NCI-H345 (cell line): Measurements from ENCODE around the gene HHATL.

ENCODE experiments used
- DNase-seq: peaks from one replicate; lab custom pipeline; 2025; lab: John Stamatoyannopoulos, UW

HHATL gene

DNA sequence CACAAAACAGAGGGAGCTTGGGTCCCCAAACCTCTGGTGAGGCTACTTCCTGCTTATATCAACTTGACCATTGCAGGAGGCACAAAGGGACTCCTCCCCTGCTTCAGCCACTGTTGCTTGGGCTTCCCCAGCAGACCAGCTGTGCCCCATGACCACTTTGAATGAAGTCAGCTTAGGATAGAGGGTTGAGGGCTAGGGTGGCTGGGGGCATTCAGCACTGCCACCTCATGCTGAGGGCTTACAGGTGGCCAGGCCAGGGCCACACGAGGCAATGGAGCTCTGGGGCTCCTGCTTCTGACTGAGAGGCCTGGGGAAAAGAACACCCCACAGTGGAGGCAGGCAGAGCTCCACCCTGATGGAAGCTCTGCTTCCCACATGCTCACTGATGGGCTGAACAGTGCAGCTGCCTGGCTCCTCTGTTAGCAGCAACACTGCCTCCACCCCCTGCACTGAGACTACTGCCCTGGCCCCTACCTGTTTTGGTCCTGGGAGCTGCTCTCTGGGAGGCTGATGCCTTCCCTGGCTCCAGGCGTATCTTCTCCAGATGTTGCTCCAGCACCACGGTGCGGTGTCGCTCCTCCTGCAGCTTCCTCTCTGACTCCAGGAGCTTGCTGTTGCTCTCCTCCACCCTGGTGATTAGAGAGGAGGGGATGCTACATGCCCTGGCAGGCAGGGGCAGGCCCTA lies 10.2 kb upstream of the HHATL start:
- DNase-seq, result no peak

DNA sequence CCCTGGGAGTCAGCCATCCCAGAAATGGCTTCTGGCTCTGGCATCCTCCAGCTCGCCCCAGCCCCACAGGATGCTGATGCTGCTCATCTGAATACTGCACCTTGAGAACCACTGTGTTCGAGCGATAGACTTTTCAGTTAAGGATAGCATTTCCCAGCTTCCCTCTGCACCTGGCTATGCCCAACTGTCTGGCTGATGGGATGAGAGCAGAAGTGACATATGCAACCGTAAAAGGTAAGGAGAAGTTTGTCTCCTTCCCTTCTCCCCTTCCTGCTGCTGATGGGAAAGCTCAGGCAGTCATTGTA lies 9.7 kb upstream of the HHATL start:
- no peak for DNase-seq

DNA sequence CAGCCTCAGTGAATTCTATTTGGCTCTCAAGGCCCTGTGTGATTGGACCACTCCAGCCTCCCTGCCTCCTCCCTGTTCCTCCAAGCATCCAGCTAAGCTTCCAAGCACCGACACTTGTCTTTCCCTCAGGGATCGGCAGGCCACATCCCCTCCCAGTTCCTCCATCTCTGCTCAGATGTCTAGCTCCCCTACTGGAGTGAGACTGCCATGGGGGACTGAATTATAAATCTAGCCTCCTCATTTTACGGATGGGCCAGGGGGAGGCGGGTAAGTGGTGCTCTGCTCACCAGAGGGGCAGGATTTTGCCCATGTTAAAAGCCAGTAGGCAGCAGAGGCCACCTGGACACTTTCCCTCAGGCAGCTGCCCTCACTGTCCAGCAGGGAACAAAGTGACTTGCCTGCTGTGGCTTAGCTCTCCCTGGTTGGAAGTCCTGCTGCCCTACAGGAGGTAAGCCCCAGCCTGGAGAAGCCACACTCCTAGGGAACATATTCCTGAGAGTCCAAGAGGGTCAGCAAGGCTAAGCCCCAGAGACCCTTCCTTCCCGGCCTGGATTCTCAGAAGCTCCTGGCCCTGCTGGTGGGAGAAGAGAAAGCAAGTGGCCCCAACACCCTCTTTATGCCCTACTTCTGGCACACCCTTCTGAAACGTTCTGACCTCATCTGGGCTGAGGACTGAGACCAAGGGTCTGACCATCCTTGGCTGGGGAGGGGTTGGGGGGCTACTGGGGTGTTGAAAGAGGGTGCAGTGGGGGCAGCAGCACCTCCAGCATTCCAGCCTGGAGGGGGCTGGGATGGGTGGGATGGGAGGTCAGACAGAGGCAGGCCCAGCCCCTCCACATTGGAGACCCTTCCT lies 9.1 kb upstream of the HHATL start:
- no peak for DNase-seq

DNA sequence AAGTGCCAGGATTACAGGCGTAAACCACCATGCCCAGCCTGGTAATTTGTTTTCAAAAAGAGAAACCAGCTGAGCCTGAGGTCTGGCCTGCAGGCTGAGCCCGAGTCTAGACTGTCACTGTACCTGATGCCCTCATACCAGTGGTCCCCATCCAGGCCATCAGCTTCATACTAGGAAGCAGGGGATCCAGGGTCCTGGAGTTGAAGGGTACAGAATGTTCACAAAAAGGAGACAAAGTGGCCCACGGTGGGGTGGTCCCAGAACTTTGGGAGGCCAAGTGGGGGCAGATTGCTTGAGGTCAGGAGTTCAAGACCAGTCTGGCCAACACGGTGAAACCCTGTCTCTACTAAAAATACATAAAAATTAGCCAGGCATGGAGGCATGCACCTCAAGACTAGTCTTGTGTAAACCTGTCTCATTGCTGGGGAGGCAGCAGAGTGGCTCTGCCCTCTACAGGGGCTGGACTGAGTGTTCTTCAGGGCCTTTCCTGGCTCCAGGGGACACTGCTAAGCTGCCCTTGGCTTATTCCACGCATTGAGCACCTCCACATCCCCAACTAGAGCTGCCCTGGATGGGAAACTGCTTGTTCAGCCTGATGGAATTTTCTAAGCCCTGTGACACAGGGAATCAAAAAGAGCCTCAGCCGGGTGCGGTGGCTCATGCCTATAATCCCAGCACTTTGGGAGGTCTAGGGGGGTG lies 7.9 kb upstream of the HHATL start:
- no peak for DNase-seq

GRCh38 chr3:42709621-42710020 lies 7.0 kb upstream of the HHATL start:
- no peak for DNase-seq

GRCh38 chr3:42708611-42709151 lies 6.1 kb upstream of the HHATL start:
- DNase-seq, result no peak

DNA sequence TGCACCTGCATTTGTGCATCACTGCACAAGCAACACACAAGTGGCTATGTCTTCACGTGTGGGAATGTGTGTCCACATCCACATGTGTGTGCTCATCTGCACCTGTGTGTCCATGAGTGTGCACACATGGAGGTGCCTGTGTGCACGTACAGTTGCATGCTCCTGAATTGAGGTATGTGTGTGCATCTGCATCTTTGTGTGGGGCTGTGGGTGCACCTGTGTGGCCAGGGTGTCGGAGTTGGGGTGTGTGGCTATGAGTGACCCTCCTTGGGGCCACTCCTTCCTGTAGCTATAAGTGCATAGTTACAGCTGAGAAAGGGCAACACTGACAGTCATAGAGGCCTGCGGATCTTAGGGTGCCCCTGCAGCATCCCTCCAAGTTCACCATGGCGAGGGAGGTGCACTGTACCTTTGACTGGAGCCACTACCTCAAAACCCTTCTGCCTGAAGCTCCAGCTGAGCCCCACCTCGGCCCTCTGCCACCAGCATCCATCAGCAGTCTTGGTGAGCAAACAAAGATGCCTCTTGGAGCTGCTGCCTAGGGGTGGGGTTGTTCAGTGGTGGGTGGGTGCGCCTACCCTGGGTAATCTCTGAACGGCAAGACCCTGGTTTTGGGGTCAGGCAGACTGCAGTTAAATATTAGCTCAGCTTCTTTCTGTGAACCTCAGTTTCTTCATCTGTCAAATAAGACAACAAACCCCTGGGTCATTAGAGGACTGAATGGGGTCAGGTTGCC lies 5.2 kb upstream of the HHATL start:
- DNase-seq, result no peak

DNA sequence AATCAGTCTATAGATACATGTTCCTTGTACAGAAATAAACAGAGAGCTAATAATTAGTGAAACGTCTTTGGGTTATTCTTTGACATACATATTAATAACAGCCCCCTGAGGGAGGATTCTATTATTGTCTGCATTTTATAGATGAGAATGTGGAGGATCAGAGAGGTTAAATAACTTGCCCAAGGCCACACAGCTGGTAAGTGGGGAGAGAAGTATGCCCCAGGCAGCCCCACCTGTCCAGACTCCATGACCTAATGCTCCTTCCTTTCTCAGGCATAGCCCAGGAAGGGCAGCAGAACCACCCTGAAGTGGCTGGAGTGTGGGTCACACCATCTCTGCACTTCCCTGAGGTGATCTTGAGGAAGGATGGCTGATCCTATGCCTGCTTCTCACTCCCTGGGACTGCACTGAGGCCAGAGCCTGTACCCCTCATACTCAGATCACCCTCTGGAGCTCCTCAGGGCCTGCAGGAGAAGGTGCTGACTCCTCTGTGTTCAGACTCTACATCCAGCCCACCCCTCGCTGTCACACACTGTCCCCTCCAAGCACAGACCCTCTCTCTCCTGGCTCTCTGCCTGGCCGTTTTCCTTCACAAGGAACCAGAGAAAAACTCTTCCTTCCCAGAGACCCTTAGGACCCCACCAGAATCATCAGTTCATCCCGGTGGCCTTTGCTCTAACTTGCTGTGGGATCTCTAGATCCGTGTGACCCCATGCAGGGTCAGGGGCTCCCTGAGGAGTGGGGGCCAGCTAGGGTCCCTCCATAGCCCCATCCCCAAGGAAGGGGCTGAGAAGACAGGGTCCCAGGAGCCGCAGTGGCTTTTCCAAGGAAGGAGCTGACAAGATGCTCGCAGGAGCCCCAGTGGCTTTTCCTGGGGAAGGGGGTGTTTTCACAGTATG lies 4.4 kb upstream of the HHATL start:
- DNase-seq, result no peak

DNA sequence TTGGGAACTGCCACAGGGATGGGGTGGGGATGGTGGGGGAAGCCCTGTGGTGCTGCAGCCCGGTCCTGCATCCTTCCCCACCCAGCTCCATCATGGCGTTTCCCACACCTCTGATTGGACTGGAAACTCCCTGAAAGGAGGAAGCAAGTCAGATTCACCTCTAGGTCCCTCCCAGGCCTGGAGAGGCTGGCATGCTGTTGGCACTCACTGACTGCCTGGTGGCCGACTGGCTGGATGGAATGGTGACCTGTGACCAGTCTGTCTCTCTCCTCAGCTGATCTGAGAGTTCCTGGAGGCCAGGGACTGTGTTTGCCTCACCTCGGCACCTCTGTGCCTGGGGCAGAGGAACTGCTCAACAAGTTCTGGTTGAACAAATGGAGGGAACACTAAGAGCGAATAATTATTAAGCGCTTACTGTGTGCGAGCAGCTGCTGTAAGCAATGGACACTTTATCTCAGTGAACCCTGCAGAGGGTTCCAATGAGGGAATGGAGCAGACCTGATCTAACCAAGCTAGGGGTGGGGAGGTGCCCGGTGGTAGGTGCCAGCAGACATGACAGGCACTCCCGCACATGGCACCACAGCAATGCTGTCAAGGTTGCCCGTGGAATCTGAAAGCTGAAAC lies 3.5 kb upstream of the HHATL start:
- no peak for DNase-seq

DNA sequence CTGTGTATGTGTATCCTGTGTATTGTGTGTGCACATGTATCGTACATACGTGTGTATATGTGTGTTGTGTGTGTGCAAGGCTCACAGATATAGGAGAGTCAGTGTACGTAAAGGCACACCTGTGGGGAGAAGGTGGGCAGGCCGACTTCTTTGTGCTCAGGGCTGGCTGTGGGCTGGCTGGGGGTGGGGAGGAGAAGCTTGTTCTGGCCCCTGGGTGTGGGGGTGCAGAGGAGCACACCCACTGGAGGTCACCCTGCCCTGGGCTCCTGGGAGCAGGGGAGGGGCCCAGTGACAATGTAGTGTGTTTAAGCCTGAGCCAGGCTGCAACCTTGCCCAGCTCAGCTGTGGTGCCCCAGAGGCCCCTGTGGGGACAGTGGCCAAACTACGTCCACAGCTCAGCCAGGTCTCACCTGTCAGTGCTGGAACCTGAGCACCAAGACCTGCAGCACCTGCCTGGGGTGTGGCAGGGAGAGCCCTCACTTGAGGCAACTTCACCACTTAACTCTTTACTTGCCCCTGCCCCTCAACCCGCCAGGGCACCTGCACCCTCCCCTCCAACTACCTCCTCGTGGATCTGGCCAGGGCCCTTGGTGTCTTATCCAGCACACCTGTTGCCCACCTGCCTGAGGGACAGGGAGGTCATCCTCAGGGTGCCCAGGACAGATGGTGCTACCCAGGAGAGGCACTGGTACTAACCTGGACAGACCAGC lies 2.6 kb upstream of the HHATL start:
- DNase-seq, result no peak

DNA sequence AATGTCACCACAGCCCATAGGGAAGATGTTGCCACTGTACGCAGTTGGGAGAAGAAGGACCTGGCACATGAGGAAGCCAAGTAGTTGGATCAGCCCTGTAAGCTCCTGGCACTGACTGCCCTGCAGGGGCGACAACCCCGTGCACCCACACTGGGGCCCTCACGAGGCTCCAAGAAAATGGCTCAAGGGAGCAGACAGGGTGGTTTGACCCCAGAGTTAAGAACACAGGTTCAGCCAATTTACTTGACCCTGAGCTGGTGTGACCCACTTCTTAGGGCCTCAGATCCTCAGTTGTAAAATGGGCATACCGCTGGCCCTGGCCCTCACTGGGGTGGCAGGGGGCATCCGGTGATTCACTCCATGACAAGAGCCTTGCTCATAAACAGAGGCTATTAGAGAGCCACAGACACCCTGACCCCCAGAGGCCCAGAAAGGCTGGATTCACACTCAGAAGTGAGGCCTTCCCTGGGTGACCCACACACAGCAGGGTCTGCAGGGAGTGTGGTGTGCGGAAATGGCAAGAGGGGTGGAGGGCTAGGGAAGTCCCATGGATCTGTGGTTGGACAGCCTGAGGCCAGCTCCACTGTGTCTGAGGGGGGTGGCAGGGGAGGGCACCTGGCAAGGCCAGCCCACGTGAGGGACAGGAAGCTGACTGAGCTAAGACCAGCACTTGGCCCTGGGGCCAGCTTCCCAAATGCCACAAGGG lies 1.7 kb upstream of the HHATL start:
- no peak for DNase-seq

DNA sequence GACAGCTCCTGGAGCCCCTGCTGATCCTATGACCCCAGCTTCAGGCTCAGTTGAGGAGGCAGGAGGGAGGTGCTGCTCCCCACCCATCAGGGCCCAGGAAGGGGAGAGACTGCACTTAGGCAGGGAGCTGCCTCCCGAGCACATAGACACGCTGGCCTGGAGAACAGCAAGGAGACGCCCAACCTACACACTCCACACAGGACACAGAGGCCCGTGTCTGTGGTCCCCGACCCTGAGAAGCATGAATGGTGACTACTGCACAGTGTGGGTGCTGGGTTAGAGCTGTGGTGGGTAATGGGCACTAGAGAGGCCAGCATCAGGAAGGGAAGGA lies 1.1 kb upstream of the HHATL start:
- DNase-seq, result no peak

GRCh38 chr3:42702982-42703694 lies 540 bp upstream of the HHATL start:
- no peak for DNase-seq

DNA sequence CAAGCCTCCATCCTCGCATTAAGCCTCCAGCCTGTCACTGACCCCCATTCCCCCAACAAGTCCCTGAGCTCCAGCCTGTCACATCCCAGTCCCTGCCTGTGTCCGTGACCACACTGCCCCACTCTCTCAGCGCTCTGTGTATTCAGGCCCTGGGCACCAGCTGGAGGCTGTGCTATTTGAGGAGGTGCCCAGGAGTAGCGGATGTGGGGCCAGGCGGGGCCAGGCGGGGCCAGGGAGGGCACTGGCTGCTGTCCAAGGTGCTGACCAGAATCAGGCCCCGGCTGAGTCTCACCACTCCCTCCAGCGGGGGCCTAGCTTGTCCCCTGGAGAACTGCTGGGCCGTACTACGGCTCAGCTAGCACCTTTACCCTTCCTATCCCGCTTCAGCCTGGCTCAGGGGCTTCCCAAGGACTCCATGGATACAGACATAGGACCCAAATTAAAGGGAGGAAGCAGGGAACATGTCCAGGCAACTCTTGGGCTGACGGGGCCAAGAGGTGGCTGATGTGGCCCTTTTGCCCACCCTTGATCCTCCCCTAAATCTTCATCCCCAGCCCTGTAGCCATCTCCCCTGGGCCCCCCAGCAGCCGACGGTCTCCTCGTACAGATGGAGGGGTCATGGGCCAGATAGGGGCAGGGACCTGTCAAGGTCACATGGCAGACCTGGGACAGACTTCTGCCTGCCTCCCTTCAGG lies 1.1 kb downstream of the HHATL start:
- DNase-seq, result no peak

- no peak for DNase-seq
These were observed 2.0 kb downstream of the HHATL start for GRCh38 chr3:42700366-42701288.

- DNase-seq, result no peak
These were observed 3.1 kb downstream of the HHATL start for GRCh38 chr3:42699511-42699971.

DNA sequence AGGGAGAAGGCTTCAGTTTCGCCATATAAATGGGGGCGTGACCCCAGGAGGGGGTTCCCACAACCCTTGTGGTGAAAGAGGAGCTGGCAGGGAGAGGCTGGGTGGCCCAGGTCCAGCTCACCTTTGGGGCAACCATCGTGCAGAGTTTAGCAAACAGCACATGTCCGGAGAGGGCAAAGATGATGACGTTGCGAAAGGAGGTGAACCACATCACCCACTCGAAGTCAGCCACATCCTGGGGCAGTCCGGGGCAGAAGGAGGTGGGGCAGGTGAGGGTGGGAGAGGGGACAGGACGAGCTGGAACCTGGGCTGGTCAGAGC lies 3.7 kb downstream of the HHATL start:
- DNase-seq, result no peak
